Skin epidermis (tissue), 12 donors: Measurements from ENCODE around the gene FRAT2.
"Not testable (repeated sequence)": the region's sequence is repeated elsewhere in the genome, so short reads cannot be mapped to it uniquely, and the experiment has no call there.

Source experiments
- H3K27ac ChIP-seq, 21 experiments: fragments of 200-600 bp; sonication (generic) in 11 of 21; one replicate each; pipeline ENCODE4 v1.5.0; 2020; ENCODE audit warnings: mild to moderate bottlenecking in 3 of 21, inconsistent platforms in 2 of 21, moderate library complexity in 2 of 21
- H3K4me3 ChIP-seq, 7 experiments: fragments of 200-600 bp; sonication (generic) in 2 of 7; one replicate each; pipeline ENCODE4 v1.5.0; 2020; ENCODE audit warnings: inconsistent platforms in 2 of 7, mild to moderate bottlenecking in 2 of 7, moderate library complexity in 1 of 7

The FRAT2 gene

GRCh38 chr10:97302088-97302791 lies 32.3 kb downstream of the FRAT2 start:
- no peak overlapping the region for H3K4me3 ChIP-seq
- no peak overlapping the region for H3K27ac ChIP-seq

GRCh38 chr10:97300980-97301379 lies 33.5 kb downstream of the FRAT2 start:
- no peak overlapping the region for H3K27ac ChIP-seq
- no peak overlapping the region for H3K4me3 ChIP-seq

- H3K4me3 ChIP-seq: no peak overlapping the region
- H3K27ac ChIP-seq: no peak overlapping the region
Observed at GRCh38 chr10:97298223-97298571, 36.3 kb downstream of the FRAT2 start.

GRCh38 chr10:97297556-97298222 lies 36.8 kb downstream of the FRAT2 start:
- Histone ChIP-seq H3K4me3 (no peak overlapping the region), H3K27ac (no peak overlapping the region)

- peak overlapping the region in 2 of 7 experiments; percentile 92 to 94 for H3K4me3 ChIP-seq
- H3K27ac ChIP-seq: peak overlapping the region in 2 of 21 experiments; percentile 82 to 93
Observed at GRCh38 chr10:97292862-97293198, 41.7 kb downstream of the FRAT2 start.

- peak within 1 kb of the TSS; percentile 66 to 94 (median 83) for H3K4me3 ChIP-seq
Observed at GRCh38 chr10:97292097-97292861, 42.2 kb downstream of the FRAT2 start, which contains the start of gene ARHGAP19. TSS of gene ARHGAP19 (minus strand) at chr10:97292637. CDS start at chr10:97292627, 10 bp downstream.

GRCh38 chr10:97291357-97292096 lies 43.0 kb downstream of the FRAT2 start:
- peak overlapping the region; percentile 66 to 94 (median 83) for H3K4me3 ChIP-seq
- peak overlapping the region in 20 of 21 experiments; percentile 65 to 95 (median 88) for H3K27ac ChIP-seq

More at GRCh38 chr10:97292097-97292861, 42.2 kb downstream of the FRAT2 start, which contains the start of gene ARHGAP19:
- H3K27ac ChIP-seq: peak within 1 kb of the TSS; percentile 65 to 95 (median 88)

GRCh38 chr10:97290576-97291356 lies 43.8 kb downstream of the FRAT2 start:
- Histone ChIP-seq H3K27ac (peak overlapping the region in 3 of 21 experiments; percentile 87 to 92 (median 90)), H3K4me3 (peak overlapping the region in 1 of 7 experiments; percentile 5)

GRCh38 chr10:97290076-97290475 lies 44.5 kb downstream of the FRAT2 start:
- H3K27ac ChIP-seq, H3K4me3 ChIP-seq: not testable (repeated sequence)
